ENCODE measurements around the gene MARCHF4. TPM values are rescaled to one million over a fixed set of nuclear protein-coding genes. Genes with fewer than 3 reads are reported as not detected.

Gene MARCHF4
- total and polyA plus RNA-seq, 2 donors (not counting 3 experiments of a cell fraction or from before 2014, with no cell fraction given) = 11.7 to 21.5 TPM

DNA sequence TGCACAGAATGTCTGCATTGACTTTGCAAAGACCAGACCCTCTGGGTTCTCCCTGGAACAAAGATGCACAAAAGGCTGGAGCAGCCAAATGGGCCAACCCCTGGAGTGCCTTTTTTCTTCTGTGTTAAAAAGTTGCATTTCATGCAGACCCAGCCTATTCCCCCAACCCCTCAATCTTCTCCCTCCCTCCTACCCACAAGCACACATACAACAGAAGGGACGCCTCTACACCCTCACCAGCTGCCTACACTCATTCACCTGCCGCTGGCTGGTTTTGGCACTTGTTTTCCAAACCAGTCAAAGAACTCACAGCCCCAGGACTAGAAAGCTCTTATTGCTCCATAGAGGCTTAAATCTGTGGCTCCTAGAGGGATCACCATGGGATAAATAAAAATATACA is 16.6 kb downstream of the MARCHF4 start:
- Histone ChIP-seq H3K9me1 (replicated peaks; ENCODE audit: control insufficient read depth, extremely low read depth, insufficient read depth, low read length) (no peaks in the 10 kb centered on the region), H3K27me3 (ENCODE audit: control insufficient read depth in 2 of 2, insufficient read depth in 2 of 2, low read length in 2 of 2) (no peaks in the 10 kb centered on the region), H3K4me1 (ENCODE audit: control insufficient read depth, extremely low read depth, insufficient read depth, low read length) (peaks cover under 1% of the 10 kb centered on the region), H3K36me3 (ENCODE audit: control insufficient read depth in 2 of 2, extremely low read depth in 1 of 2, insufficient read depth in 2 of 2, low read length in 2 of 2) (no peaks in the 10 kb centered on the region), H3K79me2 (ENCODE audit: control insufficient read depth, insufficient read depth, low read length) (peaks cover 2% of the 10 kb centered on the region), H4K20me1 (replicated peaks; ENCODE audit: control insufficient read depth, extremely low read depth, insufficient read depth, low read length) (no peaks in the 10 kb centered on the region), H3K27ac (ENCODE audit: insufficient read depth, low read depth, low read length) (no peak overlapping the region), H3K9me3 (replicated peaks; ENCODE audit: control insufficient read depth, insufficient read depth, low read length) (no peaks in the 10 kb centered on the region), H3K9ac (replicated peaks; ENCODE audit: extremely low read depth, insufficient read depth, low read length) (no peak overlapping the region), H3K4me2 (ENCODE audit: insufficient read depth, low read length) (no peak overlapping the region), H2AFZ (ENCODE audit: low read depth, low read length) (no peak overlapping the region), H3K4me3 (replicated peaks in 1 of 3; ENCODE audit: insufficient read depth in 1 of 3, low read depth in 1 of 3, low read length in 3 of 3) (no peak overlapping the region)
- FAIRE-seq (no peak), DNase-seq (ENCODE audit: low read depth, low spot score) (no peak)
- no TSS peak for BruUV-seq (replicated peaks)
- TF ChIP-seq, protein P1, sequence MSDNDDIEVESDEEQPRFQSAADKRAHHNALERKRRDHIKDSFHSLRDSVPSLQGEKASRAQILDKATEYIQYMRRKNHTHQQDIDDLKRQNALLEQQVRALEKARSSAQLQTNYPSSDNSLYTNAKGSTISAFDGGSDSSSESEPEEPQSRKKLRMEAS (IDR thresholded peaks at IDR 0.05; ENCODE audit: insufficient read depth, insufficient read length) = no peak
- TF ChIP-seq, protein P2, sequence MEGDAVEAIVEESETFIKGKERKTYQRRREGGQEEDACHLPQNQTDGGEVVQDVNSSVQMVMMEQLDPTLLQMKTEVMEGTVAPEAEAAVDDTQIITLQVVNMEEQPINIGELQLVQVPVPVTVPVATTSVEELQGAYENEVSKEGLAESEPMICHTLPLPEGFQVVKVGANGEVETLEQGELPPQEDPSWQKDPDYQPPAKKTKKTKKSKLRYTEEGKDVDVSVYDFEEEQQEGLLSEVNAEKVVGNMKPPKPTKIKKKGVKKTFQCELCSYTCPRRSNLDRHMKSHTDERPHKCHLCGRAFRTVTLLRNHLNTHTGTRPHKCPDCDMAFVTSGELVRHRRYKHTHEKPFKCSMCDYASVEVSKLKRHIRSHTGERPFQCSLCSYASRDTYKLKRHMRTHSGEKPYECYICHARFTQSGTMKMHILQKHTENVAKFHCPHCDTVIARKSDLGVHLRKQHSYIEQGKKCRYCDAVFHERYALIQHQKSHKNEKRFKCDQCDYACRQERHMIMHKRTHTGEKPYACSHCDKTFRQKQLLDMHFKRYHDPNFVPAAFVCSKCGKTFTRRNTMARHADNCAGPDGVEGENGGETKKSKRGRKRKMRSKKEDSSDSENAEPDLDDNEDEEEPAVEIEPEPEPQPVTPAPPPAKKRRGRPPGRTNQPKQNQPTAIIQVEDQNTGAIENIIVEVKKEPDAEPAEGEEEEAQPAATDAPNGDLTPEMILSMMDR (IDR thresholded peaks at IDR 0.05; ENCODE audit: extremely low read depth in 1 of 2, insufficient read depth in 1 of 2, low read depth in 1 of 2, low read length in 2 of 2) = no peak
- TF ChIP-seq POLR2A (IDR thresholded peaks at IDR 0.05; ENCODE audit: low read depth, low read length) (no peak), JUN (IDR thresholded peaks at IDR 0.05; ENCODE audit: borderline replicate concordance, insufficient read depth, insufficient read length, low read depth) (no peak), EZH2 (IDR thresholded peaks at IDR 0.05; ENCODE audit: borderline replicate concordance, low read depth, low read length, severe bottlenecking) (no peak), GATA2 (IDR thresholded peaks at IDR 0.05; ENCODE audit: insufficient read depth, insufficient read length, low read depth, low read length) (no peak), MYC (IDR thresholded peaks at IDR 0.05; ENCODE audit: low read depth, low read length) (no peak), FOS (IDR thresholded peaks at IDR 0.05; ENCODE audit: borderline replicate concordance, insufficient read depth, low read length) (no peak), POLR2AphosphoS5 (IDR thresholded peaks at IDR 0.05; ENCODE audit: insufficient read depth, low read depth, low read length) (no peak)
- intact Hi-C loops (cut with micrococcal nuclease) (no loop called here), dilution Hi-C loops (cut with MboI; ENCODE audit: extremely low pct_ligation_motif_present, low sequenced_read_pairs) (no loop called here)
- ChIA-PET CTCF (no interaction called here), POLR2A (no interaction called here)

Measured in endothelial cell of umbilical vein (primary cell).